HK-2 (cell line): Measurements from ENCODE around the gene MOG.
A peak's percentile ranks its signal among the peaks of the same experiment; 100 is the strongest.

Experiments used
- DNase-seq: peaks from one replicate; pipeline ENCODE4 v3.0.0-alpha.2; 2018; ENCODE audit not compliant: unreplicated experiment

The MOG gene

GRCh38 chr6:29656798-29657197, at the start of gene MOG:
Gene MOG (plus strand): TSS chr6:29657092. CDS start chr6:29657210, 118 bp downstream.
- no peak for DNase-seq

GRCh38 chr6:29608131-29608530, 48.8 kb upstream of the MOG start:
- no peak for DNase-seq

- DNase-seq, result no peak
Measured at GRCh38 chr6:29610540-29610939, 46.4 kb upstream of the MOG start.

- DNase-seq, result no peak
Measured at GRCh38 chr6:29611426-29611825, 45.5 kb upstream of the MOG start.

- no peak for DNase-seq
Measured at GRCh38 chr6:29617782-29618554, 38.9 kb upstream of the MOG start.

GRCh38 chr6:29619578-29620160, 37.2 kb upstream of the MOG start:
- no peak for DNase-seq

GRCh38 chr6:29620630-29621029, 36.3 kb upstream of the MOG start:
- no peak for DNase-seq

GRCh38 chr6:29624520-29624961, 32.4 kb upstream of the MOG start:
- DNase-seq, result no peak

- no peak for DNase-seq
Measured at GRCh38 chr6:29625337-29625930, 31.5 kb upstream of the MOG start.

- DNase-seq, result no peak
Measured at GRCh38 chr6:29626948-29627754, 29.7 kb upstream of the MOG start.

GRCh38 chr6:29627755-29628418, 29.0 kb upstream of the MOG start:
- no peak for DNase-seq

- no peak for DNase-seq
Measured at GRCh38 chr6:29628419-29629281, 28.2 kb upstream of the MOG start.

- DNase-seq, result no peak
Measured at GRCh38 chr6:29629571-29629970, 27.3 kb upstream of the MOG start.

GRCh38 chr6:29630315-29630714, 26.6 kb upstream of the MOG start:
- no peak for DNase-seq

- no peak for DNase-seq
Measured at GRCh38 chr6:29631209-29631810, 25.6 kb upstream of the MOG start.

GRCh38 chr6:29631860-29632731, 24.8 kb upstream of the MOG start:
- DNase-seq, result peak; percentile 56

- DNase-seq, result peak; percentile 85
Measured at GRCh38 chr6:29632789-29633533, 23.9 kb upstream of the MOG start, which contains the start of gene GABBR1. Gene GABBR1 (minus strand): TSS chr6:29633183. CDS start chr6:29632385, 798 bp downstream.

- no peak for DNase-seq
Measured at GRCh38 chr6:29633534-29633905, 23.4 kb upstream of the MOG start.

GRCh38 chr6:29637247-29637646, 19.6 kb upstream of the MOG start:
- DNase-seq, result no peak
